Measurements from ENCODE around the gene CNTN5. TPM values are rescaled to one million over a fixed set of nuclear protein-coding genes. Genes with fewer than 3 reads are reported as not detected.

CNTN5 gene
- polyA plus RNA-seq, 1 donor (not counting 4 experiments of a cell fraction or from before 2014, with no cell fraction given) = not detected

GRCh38 chr11:100185588-100185987 is 1164.8 kb downstream of the CNTN5 start:
- H3K4me3 ChIP-seq (ENCODE audit: control insufficient read depth in 2 of 3, extremely low read depth in 1 of 3, insufficient read depth in 2 of 3, low read depth in 1 of 3, low read length in 3 of 3) = no peak overlapping the region
- H3K27me3 ChIP-seq (ENCODE audit: control insufficient read depth, extremely low read depth, insufficient read depth, low read length) = no peaks in the 10 kb centered on the region
- DNase-seq (ENCODE audit: low read depth, low spot score) (no peak), FAIRE-seq (no peak)
- no peak overlapping the region for H3K4me2 ChIP-seq (ENCODE audit: control insufficient read depth, extremely low read depth, insufficient read depth, low read depth, low read length)
- no peaks in the 10 kb centered on the region for H3K9me1 ChIP-seq (ENCODE audit: control insufficient read depth, extremely low read depth, insufficient read depth, low read length)
- no peak overlapping the region for H2AFZ ChIP-seq (ENCODE audit: control insufficient read depth, low read length)
- H3K36me3 ChIP-seq (ENCODE audit: control insufficient read depth in 2 of 2, extremely low read depth in 1 of 2, insufficient read depth in 2 of 2, low read length in 2 of 2) = no peaks in the 10 kb centered on the region
- no peak overlapping the region for H3K27ac ChIP-seq (ENCODE audit: control insufficient read depth, insufficient read depth, low read length)
- TF ChIP-seq CTCF (optimal IDR thresholded peaks at IDR 0.05 in 1 of 3, IDR thresholded peaks at IDR 0.05 in 1 of 3, conservative IDR thresholded peaks at IDR 0.05 in 1 of 3; ENCODE audit: extremely low read depth in 1 of 3, insufficient read depth in 2 of 3, low read length in 3 of 3) = no peak
- no peak for TF ChIP-seq EZH2 (IDR thresholded peaks at IDR 0.05; ENCODE audit: low read length)
- no peaks in the 10 kb centered on the region for H3K4me1 ChIP-seq (ENCODE audit: control insufficient read depth, extremely low read depth, insufficient read depth, low read length)
- dilution Hi-C loops (cut with MboI; ENCODE audit: extremely low pct_ligation_motif_present, low sequenced_read_pairs) = no loop called here
- no peaks in the 10 kb centered on the region for H3K9me3 ChIP-seq (ENCODE audit: control insufficient read depth, low read depth, low read length)
- no peak overlapping the region for H3K9ac ChIP-seq (ENCODE audit: control insufficient read depth, extremely low read depth, insufficient read depth, low read length)
- H4K20me1 ChIP-seq (ENCODE audit: control insufficient read depth, extremely low read depth, insufficient read depth, low read length) = no peaks in the 10 kb centered on the region
- H3K79me2 ChIP-seq (ENCODE audit: control insufficient read depth, insufficient read depth, low read length) = no peaks in the 10 kb centered on the region

DNA sequence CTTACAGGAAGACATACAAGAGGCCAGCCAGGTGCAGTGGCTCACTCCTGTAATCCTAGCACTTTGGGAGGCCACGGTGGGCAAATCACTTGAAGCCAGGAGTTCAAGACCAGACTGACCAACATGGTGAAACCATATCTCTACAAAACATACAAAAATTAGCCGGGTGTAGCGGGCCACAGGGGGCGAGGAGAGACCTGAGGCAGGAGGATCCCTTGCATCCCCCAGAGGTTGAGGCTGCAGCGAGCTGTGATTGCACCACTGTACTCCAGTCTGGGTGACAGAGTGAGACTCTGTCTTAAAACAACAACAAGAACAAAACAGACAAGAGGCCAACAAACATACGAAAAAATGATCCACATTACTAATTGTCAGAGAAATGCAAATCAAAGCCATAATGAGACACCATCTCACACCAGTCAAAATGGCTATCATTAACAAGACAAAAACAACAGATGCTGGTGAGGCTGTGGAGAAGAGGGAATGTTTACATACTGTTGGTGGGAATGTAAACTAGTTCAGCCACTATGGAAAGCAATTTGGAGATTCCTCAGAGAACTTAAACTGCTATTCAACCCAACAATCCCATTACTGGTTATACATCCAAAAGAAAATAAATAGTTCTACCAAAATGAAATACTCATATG is 1167.5 kb downstream of the CNTN5 start:
- no peaks in the 10 kb centered on the region for H3K27me3 ChIP-seq (ENCODE audit: control insufficient read depth, extremely low read depth, insufficient read depth, low read length)
- H2AFZ ChIP-seq (ENCODE audit: control insufficient read depth, low read length) = no peak overlapping the region
- H3K9ac ChIP-seq (ENCODE audit: control insufficient read depth, extremely low read depth, insufficient read depth, low read length) = no peak overlapping the region
- H3K79me2 ChIP-seq (ENCODE audit: control insufficient read depth, insufficient read depth, low read length) = no peaks in the 10 kb centered on the region
- no peaks in the 10 kb centered on the region for H3K4me1 ChIP-seq (ENCODE audit: control insufficient read depth, extremely low read depth, insufficient read depth, low read length)
- TF ChIP-seq EZH2 (IDR thresholded peaks at IDR 0.05; ENCODE audit: low read length) (no peak), CTCF (optimal IDR thresholded peaks at IDR 0.05 in 1 of 3, IDR thresholded peaks at IDR 0.05 in 1 of 3, conservative IDR thresholded peaks at IDR 0.05 in 1 of 3; ENCODE audit: extremely low read depth in 1 of 3, insufficient read depth in 2 of 3, low read length in 3 of 3) (no peak)
- no peak overlapping the region for H3K4me2 ChIP-seq (ENCODE audit: control insufficient read depth, extremely low read depth, insufficient read depth, low read depth, low read length)
- no peak overlapping the region for H3K4me3 ChIP-seq (ENCODE audit: control insufficient read depth in 2 of 3, extremely low read depth in 1 of 3, insufficient read depth in 2 of 3, low read depth in 1 of 3, low read length in 3 of 3)
- no peaks in the 10 kb centered on the region for H3K9me1 ChIP-seq (ENCODE audit: control insufficient read depth, extremely low read depth, insufficient read depth, low read length)
- no peaks in the 10 kb centered on the region for H4K20me1 ChIP-seq (ENCODE audit: control insufficient read depth, extremely low read depth, insufficient read depth, low read length)
- FAIRE-seq (no peak), DNase-seq (ENCODE audit: low read depth, low spot score) (no peak)
- H3K27ac ChIP-seq (ENCODE audit: control insufficient read depth, insufficient read depth, low read length) = no peak overlapping the region
- H3K9me3 ChIP-seq (ENCODE audit: control insufficient read depth, low read depth, low read length) = no peaks in the 10 kb centered on the region
- H3K36me3 ChIP-seq (ENCODE audit: control insufficient read depth in 2 of 2, extremely low read depth in 1 of 2, insufficient read depth in 2 of 2, low read length in 2 of 2) = no peaks in the 10 kb centered on the region
- dilution Hi-C loops (cut with MboI; ENCODE audit: extremely low pct_ligation_motif_present, low sequenced_read_pairs) = no loop called here
